Left renal cortex interstitium (tissue), 4 donors: ENCODE measurements around the gene AP5B1. TPM values are rescaled to one million over a fixed set of nuclear protein-coding genes. Genes with fewer than 3 reads are reported as not detected.
"Not testable (repeated sequence)": the region's sequence is repeated elsewhere in the genome, so short reads cannot be mapped to it uniquely, and the experiment has no call there.

ENCODE experiments used
- DNase-seq, 4 donors: peaks; one replicate each; pipeline ENCODE4 v3.0.0-alpha.2; 2013; ENCODE audit warnings: low read depth in 4 of 4, low spot score in 2 of 4, missing footprints in 1 of 4
- polyA plus RNA-seq, 4 donors: library from polyadenylated mRNA; unstranded; fragments of 120-200 nt; gene quantifications; one replicate each; pipeline ENCODE4 v1.2.1, GENCODE V29; 2013; ENCODE audit not compliant: insufficient read length in 4 of 4

AP5B1 gene
- polyA plus RNA-seq, 4 donors: 6.0 to 11.8 (median 8.5) TPM

GRCh38 chr11:65767806-65768205, 13.0 kb downstream of the AP5B1 start:
- not testable (repeated sequence) for DNase-seq

GRCh38 chr11:65767406-65767805, 13.4 kb downstream of the AP5B1 start:
- no peak for DNase-seq

GRCh38 chr11:65766535-65766934, 14.2 kb downstream of the AP5B1 start:
- DNase-seq: no peak

- no peak for DNase-seq
Measured at GRCh38 chr11:65764434-65764833, 16.3 kb downstream of the AP5B1 start.

- DNase-seq: not testable (repeated sequence)
Measured at GRCh38 chr11:65762816-65763215, 18.0 kb downstream of the AP5B1 start.

- not testable (repeated sequence) for DNase-seq
Measured at GRCh38 chr11:65762169-65762568, 18.6 kb downstream of the AP5B1 start.

GRCh38 chr11:65745049-65745448, 35.7 kb downstream of the AP5B1 start:
- DNase-seq: no peak

- no peak for DNase-seq
Measured at GRCh38 chr11:65744699-65745042, 36.1 kb downstream of the AP5B1 start.

GRCh38 chr11:65744026-65744698, 36.6 kb downstream of the AP5B1 start:
- peak in 1 of 4 donors; percentile 4 for DNase-seq

- DNase-seq: no peak
Measured at GRCh38 chr11:65743681-65744025, 37.1 kb downstream of the AP5B1 start.

GRCh38 chr11:65742353-65742752, 38.4 kb downstream of the AP5B1 start:
- no peak for DNase-seq

- DNase-seq: no peak
Measured at GRCh38 chr11:65741185-65741584, 39.6 kb downstream of the AP5B1 start.

- DNase-seq: no peak
Measured at GRCh38 chr11:65739022-65739421, 41.8 kb downstream of the AP5B1 start.

- DNase-seq: no peak
Measured at GRCh38 chr11:65736810-65737209, 44.0 kb downstream of the AP5B1 start.

GRCh38 chr11:65735111-65735510, 45.7 kb downstream of the AP5B1 start:
- DNase-seq: not testable (repeated sequence)

- DNase-seq: no peak
Measured at GRCh38 chr11:65730461-65730860, 50.3 kb downstream of the AP5B1 start.

GRCh38 chr11:65727865-65728264, 52.9 kb downstream of the AP5B1 start:
- DNase-seq: no peak

- no peak for DNase-seq
Measured at GRCh38 chr11:65726660-65727059, 54.1 kb downstream of the AP5B1 start.

Other genes with a start within 250 kb of the AP5B1 start
- 100 to 1,000 TPM in 3 of 4 donors, 10 to 100 TPM in 1; 93.0 to 182 (median 140) TPM for gene LTBP3, start 222.6 kb downstream of the AP5B1 start, polyA plus RNA-seq
- gene ZNRD2, start 210.5 kb downstream of the AP5B1 start, polyA plus RNA-seq: 10 to 100 TPM; 45.3 to 69.4 (median 59.0) TPM
- 10 to 100 TPM; 20.1 to 41.3 (median 29.2) TPM for gene FAM89B, start 208.4 kb downstream of the AP5B1 start, polyA plus RNA-seq
- 10 to 100 TPM in 3 of 4 donors, 1 to 10 TPM in 1; 9.4 to 23.3 (median 16.2) TPM for gene EHBP1L1, start 204.9 kb downstream of the AP5B1 start, polyA plus RNA-seq
- under 1 TPM in 3 of 4 donors, not detected in 1; 0.14 to 0.34 (median 0.21) TPM for gene KCNK7, start 185.2 kb downstream of the AP5B1 start, polyA plus RNA-seq
- gene MAP3K11, start 166.8 kb downstream of the AP5B1 start, polyA plus RNA-seq: 10 to 100 TPM; 35.2 to 54.0 (median 45.5) TPM
- gene PCNX3, start 165.2 kb downstream of the AP5B1 start, polyA plus RNA-seq: 10 to 100 TPM; 22.4 to 43.0 (median 34.9) TPM
- gene SIPA1, start 142.9 kb downstream of the AP5B1 start, polyA plus RNA-seq: 10 to 100 TPM; 23.2 to 46.3 (median 31.4) TPM
- 10 to 100 TPM; 45.0 to 63.4 (median 56.9) TPM for gene RELA, start 118.1 kb downstream of the AP5B1 start, polyA plus RNA-seq
- gene KAT5, start 68.7 kb downstream of the AP5B1 start, polyA plus RNA-seq: 10 to 100 TPM; 68.5 to 80.9 (median 80.1) TPM
- gene RNASEH2C, start 60.2 kb downstream of the AP5B1 start, polyA plus RNA-seq: 10 to 100 TPM; 31.9 to 62.5 (median 53.3) TPM
- gene OVOL1, start 6.1 kb upstream of the AP5B1 start, polyA plus RNA-seq: 10 to 100 TPM in 3 of 4 donors, 1 to 10 TPM in 1; 9.2 to 16.6 (median 13.4) TPM
- 1 to 10 TPM; 1.4 to 4.9 (median 2.5) TPM for gene SNX32, start 53.0 kb upstream of the AP5B1 start, polyA plus RNA-seq
- 100 to 1,000 TPM; 733 to 901 (median 785) TPM for gene CFL1, start 77.2 kb upstream of the AP5B1 start, polyA plus RNA-seq
- gene MUS81, start 79.5 kb upstream of the AP5B1 start, polyA plus RNA-seq: 10 to 100 TPM; 41.7 to 67.3 (median 55.7) TPM
- 100 to 1,000 TPM in 3 of 4 donors, 10 to 100 TPM in 1; 96.5 to 170 (median 123) TPM for gene EFEMP2, start 91.8 kb upstream of the AP5B1 start, polyA plus RNA-seq
- gene CTSW, start 98.9 kb upstream of the AP5B1 start, polyA plus RNA-seq: 1 to 10 TPM in 3 of 4 donors, under 1 TPM in 1; 0.77 to 1.6 (median 1.3) TPM
- 100 to 1,000 TPM in 1 of 4 donors, 10 to 100 TPM in 3; 91.1 to 106 (median 96.7) TPM for gene FIBP, start 107.5 kb upstream of the AP5B1 start, polyA plus RNA-seq
- 10 to 100 TPM in 2 of 4 donors, 1 to 10 TPM in 2; 7.6 to 19.9 (median 11.7) TPM for gene CCDC85B, start 109.7 kb upstream of the AP5B1 start, polyA plus RNA-seq
- gene FOSL1, start 119.4 kb upstream of the AP5B1 start, polyA plus RNA-seq: under 1 TPM; 0.11 to 0.30 (median 0.18) TPM
- 10 to 100 TPM; 31.8 to 49.9 (median 41.7) TPM for gene C11orf68, start 138.1 kb upstream of the AP5B1 start, polyA plus RNA-seq
- 100 to 1,000 TPM in 2 of 4 donors, 10 to 100 TPM in 2; 73.3 to 131 (median 95.7) TPM for gene DRAP1, start 138.4 kb upstream of the AP5B1 start, polyA plus RNA-seq
- under 1 TPM in 1 of 4 donors, not detected in 3; 0.52 TPM for gene TSGA10IP, start 164.5 kb upstream of the AP5B1 start, polyA plus RNA-seq
- gene SART1, start 180.8 kb upstream of the AP5B1 start, polyA plus RNA-seq: 10 to 100 TPM; 45.3 to 57.6 (median 52.4) TPM
- gene EIF1AD, start 221.2 kb upstream of the AP5B1 start, polyA plus RNA-seq: 10 to 100 TPM; 25.3 to 32.7 (median 28.4) TPM
- gene BANF1, start 221.5 kb upstream of the AP5B1 start, polyA plus RNA-seq: 100 to 1,000 TPM; 218 to 315 (median 264) TPM
- not detected for gene CST6, start 231.0 kb upstream of the AP5B1 start, polyA plus RNA-seq
- not detected for gene CATSPER1, start 245.5 kb upstream of the AP5B1 start, polyA plus RNA-seq